GM18909 (cell line): ENCODE results near the gene CLTCL1.
"Not testable (repeated sequence)": the region's sequence is repeated elsewhere in the genome, so short reads cannot be mapped to it uniquely, and the experiment has no call there.

Experiments
- ATAC-seq: cut with Tn5 transposase; IDR thresholded peaks from one replicate; pipeline ENCODE4 v1.9.1; 2021; ENCODE audit warnings: mild to moderate bottlenecking; ENCODE audit not compliant: unreplicated experiment, poor library complexity

Gene CLTCL1

GRCh38 chr22:19291218-19291579 lies 320 bp downstream of the CLTCL1 start:
- peak; percentile 21 for ATAC-seq

GRCh38 chr22:19290400-19291217 lies 910 bp downstream of the CLTCL1 start:
- ATAC-seq: no peak

- no peak for ATAC-seq
Observed at GRCh38 chr22:19289475-19290161, 1.9 kb downstream of the CLTCL1 start.

GRCh38 chr22:19287889-19288288 lies 3.6 kb downstream of the CLTCL1 start:
- ATAC-seq: no peak

GRCh38 chr22:19287076-19287707 lies 4.3 kb downstream of the CLTCL1 start:
- ATAC-seq: no peak

GRCh38 chr22:19285831-19286230 lies 5.7 kb downstream of the CLTCL1 start:
- no peak for ATAC-seq

- ATAC-seq: not testable (repeated sequence)
Observed at GRCh38 chr22:19279143-19279542, 12.4 kb downstream of the CLTCL1 start.

GRCh38 chr22:19277785-19278184 lies 13.7 kb downstream of the CLTCL1 start:
- no peak for ATAC-seq

GRCh38 chr22:19275919-19276600 lies 15.5 kb downstream of the CLTCL1 start:
- ATAC-seq: no peak

GRCh38 chr22:19275513-19275912 lies 16.0 kb downstream of the CLTCL1 start:
- ATAC-seq: no peak

GRCh38 chr22:19275104-19275503 lies 16.4 kb downstream of the CLTCL1 start:
- no peak for ATAC-seq

GRCh38 chr22:19271856-19272535 lies 19.5 kb downstream of the CLTCL1 start:
- no peak for ATAC-seq

GRCh38 chr22:19271273-19271855 lies 20.2 kb downstream of the CLTCL1 start:
- ATAC-seq: no peak

GRCh38 chr22:19270873-19271272 lies 20.6 kb downstream of the CLTCL1 start:
- ATAC-seq: no peak

- no peak for ATAC-seq
Observed at GRCh38 chr22:19266547-19267086, 24.9 kb downstream of the CLTCL1 start.

GRCh38 chr22:19265779-19266178 lies 25.7 kb downstream of the CLTCL1 start:
- ATAC-seq: no peak

- ATAC-seq: no peak
Observed at GRCh38 chr22:19260804-19261203, 30.7 kb downstream of the CLTCL1 start.

GRCh38 chr22:19260194-19260593 lies 31.3 kb downstream of the CLTCL1 start:
- no peak for ATAC-seq

- ATAC-seq: not testable (repeated sequence)
Observed at GRCh38 chr22:19258968-19259288, 32.6 kb downstream of the CLTCL1 start.

- no peak for ATAC-seq
Observed at GRCh38 chr22:19258371-19258770, 33.1 kb downstream of the CLTCL1 start.
